GM20431 (cell line): Measurements from ENCODE around the gene ETV1.

Experiments
- in situ Hi-C: fragments of 300-500 bp; cut with MseI, MboI; formaldehyde crosslinking; loops from one replicate; pipeline ENCODE4 v1.15.0; 2020; ENCODE audit warnings: low sequenced_read_pairs; ENCODE audit not compliant: unreplicated experiment

The ETV1 gene

GRCh38 chr7:13988065-13988464 is 1.4 kb downstream of the ETV1 start:
- in situ Hi-C loops, result no loop called here

GRCh38 chr7:13987395-13987794 is 2.1 kb downstream of the ETV1 start:
- in situ Hi-C loops, result no loop called here

GRCh38 chr7:13986208-13986607 is 3.3 kb downstream of the ETV1 start:
- in situ Hi-C loops, result no loop called here

- in situ Hi-C loops, result no loop called here
Measured at GRCh38 chr7:13984831-13985685, 4.4 kb downstream of the ETV1 start.

GRCh38 chr7:13984061-13984460 is 5.4 kb downstream of the ETV1 start:
- in situ Hi-C loops, result no loop called here

GRCh38 chr7:13982940-13983677 is 6.4 kb downstream of the ETV1 start:
- in situ Hi-C loops, result no loop called here

- in situ Hi-C loops, result no loop called here
Measured at GRCh38 chr7:13981070-13981469, 8.4 kb downstream of the ETV1 start.

- in situ Hi-C loops, result no loop called here
Measured at GRCh38 chr7:13980474-13980873, 9.0 kb downstream of the ETV1 start.

GRCh38 chr7:13979671-13980435 is 9.6 kb downstream of the ETV1 start:
- in situ Hi-C loops, result no loop called here

- in situ Hi-C loops, result no loop called here
Measured at GRCh38 chr7:13976594-13976993, 12.9 kb downstream of the ETV1 start.

- in situ Hi-C loops, result no loop called here
Measured at GRCh38 chr7:13965077-13965476, 24.4 kb downstream of the ETV1 start.

GRCh38 chr7:13963925-13964324 is 25.5 kb downstream of the ETV1 start:
- in situ Hi-C loops, result no loop called here

- in situ Hi-C loops, result no loop called here
Measured at GRCh38 chr7:13955494-13955893, 34.0 kb downstream of the ETV1 start.

GRCh38 chr7:13953368-13953767 is 36.1 kb downstream of the ETV1 start:
- in situ Hi-C loops, result no loop called here

- in situ Hi-C loops, result no loop called here
Measured at GRCh38 chr7:13952921-13953320, 36.5 kb downstream of the ETV1 start.

GRCh38 chr7:13949939-13950338 is 39.5 kb downstream of the ETV1 start:
- in situ Hi-C loops, result no loop called here

GRCh38 chr7:13949445-13949844 is 40.0 kb downstream of the ETV1 start:
- in situ Hi-C loops, result no loop called here

- in situ Hi-C loops, result no loop called here
Measured at GRCh38 chr7:13948019-13948801, 41.3 kb downstream of the ETV1 start.

- in situ Hi-C loops, result no loop called here
Measured at GRCh38 chr7:13947535-13947934, 41.9 kb downstream of the ETV1 start.

- in situ Hi-C loops, result no loop called here
Measured at GRCh38 chr7:13946181-13946580, 43.3 kb downstream of the ETV1 start.
